Measurements from ENCODE around the gene TSPAN15. TPM values are rescaled to one million over a fixed set of nuclear protein-coding genes. Genes with fewer than 3 reads are reported as not detected.

Gene TSPAN15
- total and polyA plus RNA-seq, 2 experiments from 2014 or later: 0.34 TPM; not detected in 1

- no peak for DNase-seq
- Histone ChIP-seq H3K4me3 (no peak overlapping the region), H3K9me3 (ENCODE audit: low read depth) (no peaks in the 10 kb centered on the region), H3K4me1 (ENCODE audit: insufficient read depth) (peaks cover 5% of the 10 kb centered on the region; the same call in 1 of the 2 replicates), H3K36me3 (ENCODE audit: low read depth) (no peaks in the 10 kb centered on the region), H3F3A (ENCODE audit: insufficient read depth) (0 out of 2 replicates have a peak, but pooled peaks cover 4% of the 10 kb centered on the region), H3K27me3 (replicated peaks; ENCODE audit: insufficient read depth) (peaks cover 19% of the 10 kb centered on the region), H3K79me2 (ENCODE audit: insufficient read depth) (no peaks in the 10 kb centered on the region), H3K9me2 (ENCODE audit: insufficient read depth) (no peaks in the 10 kb centered on the region), H3K9ac (no peak overlapping the region), H3K4me2 (ENCODE audit: unreplicated experiment) (no peak overlapping the region), H2AFZ (no peak overlapping the region), H3K27ac (no peak overlapping the region), H4K20me1 (ENCODE audit: insufficient read depth) (no peaks in the 10 kb centered on the region)
- WGBS, 2 experiments (ENCODE audit: low coverage in 1 of 2, low lambda C conversion rate in 2 of 2, missing lambda C conversion rate in 2 of 2): 70 to 79% methylated on average over 6 of the region's 6 CpGs
- in situ Hi-C loops (cut with MboI): no loop called here
- TF ChIP-seq EZH2phosphoT487 (IDR thresholded peaks at IDR 0.05; ENCODE audit: insufficient read depth, low read depth): no peak
- TF ChIP-seq EZH2 (IDR thresholded peaks at IDR 0.05; ENCODE audit: insufficient read depth, poor library complexity, severe bottlenecking): no peak
Measured at GRCh38 chr10:69452676-69453415, 1.6 kb downstream of the TSPAN15 start.

- no peak overlapping the region for H3K27ac ChIP-seq
- H4K20me1 ChIP-seq (ENCODE audit: insufficient read depth): no peaks in the 10 kb centered on the region
- H3K9me2 ChIP-seq (ENCODE audit: insufficient read depth): no peaks in the 10 kb centered on the region
- no peaks in the 10 kb centered on the region for H3F3A ChIP-seq (ENCODE audit: insufficient read depth)
- H3K79me2 ChIP-seq (ENCODE audit: insufficient read depth): no peaks in the 10 kb centered on the region
- H3K4me3 ChIP-seq: no peak overlapping the region
- no peak for TF ChIP-seq EZH2 (IDR thresholded peaks at IDR 0.05; ENCODE audit: insufficient read depth, poor library complexity, severe bottlenecking)
- no peak for TF ChIP-seq EZH2phosphoT487 (IDR thresholded peaks at IDR 0.05; ENCODE audit: insufficient read depth, low read depth)
- H3K4me1 ChIP-seq (ENCODE audit: insufficient read depth): peaks cover 5% of the 10 kb centered on the region; the same call in 1 of the 2 replicates
- no peak for DNase-seq
- peaks cover 19% of the 10 kb centered on the region for H3K27me3 ChIP-seq (replicated peaks; ENCODE audit: insufficient read depth)
- H3K4me2 ChIP-seq (ENCODE audit: unreplicated experiment): no peak overlapping the region
- in situ Hi-C loops (cut with MboI): no loop called here
- H3K9ac ChIP-seq: no peak overlapping the region
- H2AFZ ChIP-seq: no peak overlapping the region
- no peaks in the 10 kb centered on the region for H3K9me3 ChIP-seq (ENCODE audit: low read depth)
- H3K36me3 ChIP-seq (ENCODE audit: low read depth): no peaks in the 10 kb centered on the region
Measured at GRCh38 chr10:69453795-69454194, 2.5 kb downstream of the TSPAN15 start.

- Histone ChIP-seq H4K20me1 (ENCODE audit: insufficient read depth) (no peaks in the 10 kb centered on the region), H3K9me2 (ENCODE audit: insufficient read depth) (no peaks in the 10 kb centered on the region), H3K9me3 (ENCODE audit: low read depth) (no peaks in the 10 kb centered on the region), H2AFZ (no peak overlapping the region), H3K79me2 (ENCODE audit: insufficient read depth) (no peaks in the 10 kb centered on the region), H3K27ac (no peak overlapping the region), H3K9ac (no peak overlapping the region), H3K4me2 (ENCODE audit: unreplicated experiment) (no peak overlapping the region), H3K36me3 (ENCODE audit: low read depth) (no peaks in the 10 kb centered on the region), H3F3A (ENCODE audit: insufficient read depth) (no peaks in the 10 kb centered on the region), H3K4me3 (no peak overlapping the region), H3K27me3 (replicated peaks; ENCODE audit: insufficient read depth) (peaks cover 19% of the 10 kb centered on the region), H3K4me1 (ENCODE audit: insufficient read depth) (0 out of 2 replicates have a peak, but pooled peaks cover 5% of the 10 kb centered on the region)
- no peak for DNase-seq
- in situ Hi-C loops (cut with MboI): no loop called here
- 75 to 76% methylated on average over 8 to 10 of the region's 10 CpGs for WGBS, 2 experiments (ENCODE audit: low coverage in 1 of 2, low lambda C conversion rate in 2 of 2, missing lambda C conversion rate in 2 of 2)
- TF ChIP-seq EZH2 (IDR thresholded peaks at IDR 0.05; ENCODE audit: insufficient read depth, poor library complexity, severe bottlenecking): no peak
- TF ChIP-seq EZH2phosphoT487 (IDR thresholded peaks at IDR 0.05; ENCODE audit: insufficient read depth, low read depth): no peak
Measured at GRCh38 chr10:69455006-69455763, 3.9 kb downstream of the TSPAN15 start.

- 47 to 48% methylated on average over 8 of the region's 8 CpGs for WGBS, 2 experiments (ENCODE audit: low coverage in 1 of 2, low lambda C conversion rate in 2 of 2, missing lambda C conversion rate in 2 of 2)
- no peaks in the 10 kb centered on the region for H4K20me1 ChIP-seq (ENCODE audit: insufficient read depth)
Measured at GRCh38 chr10:69456880-69457693, 5.8 kb downstream of the TSPAN15 start.

More at GRCh38 chr10:69456880-69457693, 5.8 kb downstream of the TSPAN15 start:
- in situ Hi-C loops (cut with MboI): no loop called here
- Histone ChIP-seq H3K9ac (no peak overlapping the region), H3K27me3 (replicated peaks; ENCODE audit: insufficient read depth) (peaks cover 13% of the 10 kb centered on the region; the same call in 1 of the 2 replicates), H3K27ac (no peak overlapping the region), H2AFZ (no peak overlapping the region), H3K79me2 (ENCODE audit: insufficient read depth) (no peaks in the 10 kb centered on the region), H3K36me3 (ENCODE audit: low read depth) (no peaks in the 10 kb centered on the region), H3K9me2 (ENCODE audit: insufficient read depth) (no peaks in the 10 kb centered on the region), H3K9me3 (ENCODE audit: low read depth) (no peaks in the 10 kb centered on the region), H3K4me3 (no peak overlapping the region), H3K4me2 (ENCODE audit: unreplicated experiment) (no peak overlapping the region), H3F3A (ENCODE audit: insufficient read depth) (no peaks in the 10 kb centered on the region), H3K4me1 (ENCODE audit: insufficient read depth) (0 out of 2 replicates have a peak, but pooled peaks cover 5% of the 10 kb centered on the region)
- TF ChIP-seq EZH2phosphoT487 (IDR thresholded peaks at IDR 0.05; ENCODE audit: insufficient read depth, low read depth) (no peak), EZH2 (IDR thresholded peaks at IDR 0.05; ENCODE audit: insufficient read depth, poor library complexity, severe bottlenecking) (no peak)
- peak; percentile 76 for DNase-seq

Measured in GM23248 (cell line).